ENCODE results near the gene HOMER2. TPM values are rescaled to one million over a fixed set of nuclear protein-coding genes. Genes with fewer than 3 reads are reported as not detected.

HOMER2 gene
- total and polyA plus RNA-seq, 2 donors (not counting 3 experiments of a cell fraction or from before 2014, with no cell fraction given): 0.60 to 0.68 TPM

- CTCF ChIA-PET: no interaction called here
These were observed 61.5 kb downstream of the HOMER2 start for GRCh38 chr15:82890995-82891390.

More at GRCh38 chr15:82890995-82891390, 61.5 kb downstream of the HOMER2 start:
- H3K4me3 ChIP-seq (replicated peaks in 1 of 3; ENCODE audit: insufficient read depth in 1 of 3, low read depth in 1 of 3, low read length in 3 of 3): no peak overlapping the region
- dilution Hi-C loops (cut with MboI; ENCODE audit: extremely low pct_ligation_motif_present, low sequenced_read_pairs) (no loop called here), intact Hi-C loops (cut with micrococcal nuclease) (no loop called here)
- DNase-seq (ENCODE audit: low read depth, low spot score) (no peak), FAIRE-seq (no peak)
- no peak overlapping the region for H3K4me2 ChIP-seq (ENCODE audit: insufficient read depth, low read length)
- POLR2A ChIA-PET: no interaction called here
- no peaks in the 10 kb centered on the region for H3K36me3 ChIP-seq (ENCODE audit: control insufficient read depth in 2 of 2, extremely low read depth in 1 of 2, insufficient read depth in 2 of 2, low read length in 2 of 2)
- no peak overlapping the region for H3K27ac ChIP-seq (ENCODE audit: insufficient read depth, low read depth, low read length)
- H3K9ac ChIP-seq (replicated peaks; ENCODE audit: extremely low read depth, insufficient read depth, low read length): no peak overlapping the region
- H3K79me2 ChIP-seq (ENCODE audit: control insufficient read depth, insufficient read depth, low read length): no peaks in the 10 kb centered on the region
- no peaks in the 10 kb centered on the region for H3K9me3 ChIP-seq (replicated peaks; ENCODE audit: control insufficient read depth, insufficient read depth, low read length)
- BruUV-seq (replicated peaks): no TSS peak
- TF ChIP-seq POLR2A (IDR thresholded peaks at IDR 0.05; ENCODE audit: low read depth, low read length) (no peak), MAX (IDR thresholded peaks at IDR 0.05; ENCODE audit: insufficient read depth, insufficient read length) (no peak), FOS (IDR thresholded peaks at IDR 0.05; ENCODE audit: borderline replicate concordance, insufficient read depth, low read length) (no peak), CTCF (IDR thresholded peaks at IDR 0.05; ENCODE audit: extremely low read depth in 1 of 2, insufficient read depth in 1 of 2, low read depth in 1 of 2, low read length in 2 of 2) (no peak), GATA2 (IDR thresholded peaks at IDR 0.05; ENCODE audit: insufficient read depth, insufficient read length, low read depth, low read length) (no peak), JUN (IDR thresholded peaks at IDR 0.05; ENCODE audit: borderline replicate concordance, insufficient read depth, insufficient read length, low read depth) (no peak), EZH2 (IDR thresholded peaks at IDR 0.05; ENCODE audit: borderline replicate concordance, low read depth, low read length, severe bottlenecking) (no peak), POLR2AphosphoS5 (IDR thresholded peaks at IDR 0.05; ENCODE audit: insufficient read depth, low read depth, low read length) (no peak), MYC (IDR thresholded peaks at IDR 0.05; ENCODE audit: low read depth, low read length) (no peak)
- no peaks in the 10 kb centered on the region for H4K20me1 ChIP-seq (replicated peaks; ENCODE audit: control insufficient read depth, extremely low read depth, insufficient read depth, low read length)
- no peaks in the 10 kb centered on the region for H3K27me3 ChIP-seq (ENCODE audit: control insufficient read depth in 2 of 2, insufficient read depth in 2 of 2, low read length in 2 of 2)
- no peak overlapping the region for H2AFZ ChIP-seq (ENCODE audit: low read depth, low read length)
- H3K4me1 ChIP-seq (ENCODE audit: control insufficient read depth, extremely low read depth, insufficient read depth, low read length): no peaks in the 10 kb centered on the region
- no peaks in the 10 kb centered on the region for H3K9me1 ChIP-seq (replicated peaks; ENCODE audit: control insufficient read depth, extremely low read depth, insufficient read depth, low read length)

Measured in endothelial cell of umbilical vein (primary cell).